HG02970 (cell line): ENCODE data around the gene LRCH1.

Experiments used
- ATAC-seq: cut with Tn5 transposase; IDR thresholded peaks from one replicate; pipeline ENCODE4 v1.9.1; 2021; ENCODE audit warnings: mild to moderate bottlenecking, moderate library complexity, moderate number of reproducible peaks; ENCODE audit not compliant: unreplicated experiment, low FRiP score

The LRCH1 gene

DNA sequence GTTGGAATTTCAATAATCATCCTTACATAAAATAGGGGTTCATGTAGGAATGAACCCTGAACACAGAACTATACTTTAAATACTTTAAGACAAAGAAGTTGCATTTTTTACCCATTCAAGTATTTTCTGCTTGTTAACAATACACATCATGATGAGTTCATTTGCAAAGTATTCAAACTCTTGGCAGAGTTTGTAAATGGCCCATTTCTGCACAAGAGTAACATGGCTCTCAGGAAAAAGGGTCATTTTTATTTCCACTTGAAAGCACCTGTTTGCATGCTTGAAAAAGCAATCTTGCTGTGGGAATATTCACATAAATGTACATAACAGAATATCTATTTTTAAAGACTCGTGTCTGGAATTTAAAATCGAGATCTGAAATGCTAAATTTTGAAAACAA lies 225.9 kb downstream of the LRCH1 start:
- no peak for ATAC-seq

DNA sequence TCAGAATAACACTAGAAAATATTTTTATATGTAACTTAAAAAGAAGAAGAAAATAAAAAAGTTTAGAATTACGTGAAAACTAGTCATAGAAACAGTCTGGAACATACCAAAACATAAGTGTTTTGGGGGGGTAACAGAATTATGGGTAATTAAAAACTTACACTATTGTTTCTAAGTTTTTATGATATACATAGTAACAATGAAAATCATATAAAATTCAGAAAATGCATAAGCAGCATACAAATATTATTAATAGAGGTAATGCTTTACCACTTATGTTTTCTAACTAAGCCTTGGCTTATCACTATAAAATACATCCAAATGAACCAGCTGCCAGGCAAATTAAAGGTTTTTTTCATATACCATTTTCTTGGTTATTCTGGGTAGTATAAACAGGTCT lies 229.1 kb downstream of the LRCH1 start:
- no peak for ATAC-seq

DNA sequence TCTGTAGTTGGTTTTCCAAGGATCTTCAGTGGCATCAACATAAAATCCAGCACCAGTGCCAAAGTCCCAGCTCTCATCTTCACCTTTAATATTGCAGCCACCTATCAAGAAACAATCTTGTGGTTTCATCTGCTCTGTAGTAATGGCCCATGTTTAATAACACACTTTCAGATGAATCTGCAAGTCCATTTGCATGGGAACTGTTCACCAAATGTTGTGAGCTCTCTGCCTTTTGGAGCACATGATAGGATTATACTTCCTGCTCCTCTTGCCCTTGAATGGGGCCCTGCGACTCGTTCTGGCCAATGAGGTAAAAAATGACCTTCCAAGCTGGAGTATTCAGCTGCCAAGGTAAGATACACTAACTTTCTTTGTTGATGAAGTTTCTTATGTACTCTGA lies 229.7 kb downstream of the LRCH1 start:
- ATAC-seq = no peak

DNA sequence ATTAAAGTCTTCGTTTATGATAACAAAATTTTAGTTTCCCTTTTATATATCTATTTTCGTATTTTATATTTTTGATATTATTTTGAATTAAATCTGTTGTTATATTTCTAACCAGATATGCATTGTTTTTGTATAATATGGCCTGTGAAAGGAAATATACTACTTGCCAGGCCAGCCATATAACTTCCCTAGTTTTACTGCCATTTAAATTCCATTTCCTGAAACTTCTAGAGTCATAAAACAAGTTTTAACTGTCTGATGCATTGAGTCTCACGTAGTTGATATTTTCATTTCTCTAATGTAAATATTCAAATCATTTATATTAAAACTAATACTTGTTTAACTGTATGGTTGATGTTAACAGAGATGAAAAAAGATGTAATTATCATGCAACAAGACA lies 230.5 kb downstream of the LRCH1 start:
- ATAC-seq = no peak

DNA sequence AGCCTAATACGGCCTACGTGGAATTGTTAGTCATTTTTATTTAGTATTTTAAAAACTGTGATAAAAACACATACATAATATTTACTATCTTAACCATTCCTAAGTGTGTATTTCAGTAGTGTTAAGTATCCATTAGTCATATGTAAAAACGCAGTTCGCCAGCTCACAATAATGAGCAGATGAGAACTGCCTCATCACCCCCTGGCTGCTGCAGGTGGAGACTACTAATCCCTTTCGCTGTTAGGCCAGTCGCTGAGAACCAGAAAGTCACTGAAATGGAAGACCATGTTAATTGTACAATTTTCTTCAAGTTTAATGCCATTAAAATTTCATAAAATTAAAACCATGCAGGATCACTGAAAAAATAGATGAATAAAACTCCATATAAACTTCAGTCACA lies 242.4 kb downstream of the LRCH1 start:
- ATAC-seq = no peak

DNA sequence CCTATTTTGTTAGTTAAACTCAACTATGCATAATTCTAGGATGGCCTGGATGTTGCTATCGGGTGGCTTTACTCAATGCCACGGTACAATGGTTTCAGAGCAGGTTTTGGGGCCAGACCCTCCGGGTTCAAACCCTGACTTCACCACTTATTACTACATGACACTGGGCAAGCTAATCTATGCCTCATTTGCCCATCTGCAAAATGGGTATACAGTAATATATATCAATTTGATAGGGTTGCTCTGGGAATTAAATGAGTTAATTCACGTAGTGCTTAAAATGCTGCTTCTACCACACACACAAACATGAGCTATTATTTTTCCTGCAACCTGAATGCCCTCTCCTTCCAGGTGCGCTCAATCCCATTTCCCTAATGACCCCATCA lies 243.2 kb downstream of the LRCH1 start:
- ATAC-seq = no peak

DNA sequence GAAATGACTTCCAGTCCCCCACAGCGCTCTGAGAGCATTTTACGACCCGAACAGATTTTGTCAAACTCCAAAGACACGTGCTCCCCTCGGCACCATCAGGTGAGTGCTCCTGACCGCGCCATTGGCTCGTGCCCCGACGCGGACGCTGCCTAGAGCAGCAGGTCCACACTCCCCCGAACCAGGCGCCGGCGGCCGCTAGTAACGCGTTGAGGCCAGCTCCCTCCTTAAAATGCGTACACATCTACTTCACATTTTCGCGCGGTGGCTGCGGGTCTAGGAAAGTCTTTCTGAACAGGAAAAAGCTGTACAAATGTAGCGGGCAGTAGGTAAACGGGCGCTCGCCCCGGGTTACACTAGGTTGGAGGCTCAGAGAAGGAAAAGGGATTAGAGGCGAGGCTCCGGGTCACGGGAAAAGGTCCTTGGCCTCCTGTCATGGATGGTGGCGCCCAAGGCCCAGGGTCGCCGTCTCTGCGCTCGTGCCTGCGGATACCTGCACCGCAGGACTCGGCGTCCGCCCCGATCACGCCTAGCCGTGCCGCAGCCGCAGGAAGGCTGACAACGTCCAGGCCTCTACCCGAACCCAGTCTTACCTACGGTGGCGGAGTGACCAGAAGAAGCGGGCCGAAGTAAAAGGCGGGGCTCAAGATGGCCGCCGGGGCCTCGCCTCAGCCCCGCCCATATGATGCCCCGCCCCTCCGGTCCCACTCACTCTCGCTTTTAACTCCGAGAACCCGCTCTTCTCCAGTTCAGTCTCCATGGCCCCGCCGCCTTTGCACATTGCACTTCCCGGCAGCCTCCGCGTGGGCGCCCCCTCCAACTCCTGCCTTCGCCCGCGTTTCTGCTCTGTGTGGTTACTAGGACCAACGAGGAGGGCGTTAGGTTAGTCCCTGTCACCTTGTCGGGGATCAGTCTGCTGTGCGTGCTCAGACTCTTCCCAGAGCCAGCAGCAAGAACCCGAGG lies 243.8 kb downstream of the LRCH1 start, which contains the start of gene ESD:
Gene ESD, minus strand, starts transcription at position 647 of the 960 bp plus-strand sequence. CDS start 5,748 bp downstream, outside the sequence.
- peak; percentile 93 for ATAC-seq

DNA sequence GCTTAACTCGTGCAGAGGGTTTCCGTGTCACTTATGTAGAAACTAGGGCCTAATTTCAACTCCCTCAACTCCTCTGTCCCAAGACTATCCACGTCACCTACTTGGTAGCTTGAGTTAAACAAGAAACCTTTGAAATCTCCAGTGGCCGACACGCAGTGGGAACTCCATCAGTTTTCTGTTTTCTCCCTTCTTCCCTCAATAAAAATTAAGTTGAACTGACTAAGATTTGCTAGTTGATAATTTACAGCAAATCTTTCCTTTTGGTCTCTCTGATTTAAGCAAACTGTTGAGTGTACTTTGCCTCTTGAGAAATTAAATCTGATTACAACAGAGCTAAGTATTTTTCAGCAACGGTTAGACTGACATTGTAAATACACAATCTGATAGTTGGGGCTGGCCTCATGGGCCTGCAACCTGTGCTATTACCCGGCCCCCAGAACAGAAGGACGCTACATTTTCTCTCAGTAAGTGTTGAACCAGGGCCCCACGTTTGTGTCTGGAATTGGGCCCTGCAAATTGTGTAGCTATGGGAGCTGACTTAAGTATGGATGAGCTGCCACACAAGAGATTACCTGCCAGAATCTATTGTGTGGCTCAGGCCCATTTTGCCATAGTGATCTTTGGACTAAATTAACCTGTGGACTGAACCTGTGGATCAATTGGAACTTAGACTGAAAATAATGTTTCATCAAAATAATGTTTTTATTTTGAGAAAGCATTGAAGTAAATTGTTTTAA lies 244.7 kb downstream of the LRCH1 start:
- ATAC-seq = no peak

DNA sequence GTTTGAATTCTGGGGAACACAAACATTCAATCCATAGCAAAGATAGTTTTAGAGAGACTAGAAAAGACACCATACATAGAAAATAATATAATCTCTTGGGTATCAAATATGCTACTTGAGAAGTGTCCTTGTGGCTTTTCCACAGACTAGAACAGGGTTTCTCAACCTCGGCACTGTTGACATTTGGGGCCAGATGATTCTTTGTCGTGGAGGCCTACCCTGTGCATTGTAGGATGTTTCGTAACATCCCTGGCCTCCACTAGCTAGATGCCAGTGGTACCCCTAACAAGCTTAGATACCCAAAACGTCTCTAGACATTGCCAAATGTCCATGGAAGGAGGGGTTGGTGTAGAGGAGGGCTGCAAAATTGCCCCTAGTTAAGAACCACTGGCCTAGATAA lies 246.2 kb downstream of the LRCH1 start:
- ATAC-seq = no peak

DNA sequence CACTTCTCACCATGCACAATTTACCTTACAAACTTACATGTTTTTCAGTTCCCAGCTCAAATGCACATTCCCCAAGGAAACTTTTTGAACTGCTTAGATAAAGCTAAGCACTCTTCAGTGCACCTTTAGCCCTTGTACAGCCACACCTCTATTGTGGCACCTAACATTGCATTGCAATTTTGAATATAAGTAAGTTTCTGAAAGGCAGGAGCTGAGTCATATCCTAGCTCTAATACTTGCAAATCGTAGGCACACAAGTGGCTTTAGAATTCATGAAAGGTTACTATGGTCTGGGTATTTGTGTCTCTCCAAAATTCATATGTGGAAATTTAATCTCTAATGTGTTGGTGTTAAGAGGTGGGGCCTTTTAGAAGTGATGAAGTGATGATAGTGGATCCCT lies 248.9 kb downstream of the LRCH1 start:
- no peak for ATAC-seq
